Measurements from ENCODE around the gene RHOH.

DNA sequence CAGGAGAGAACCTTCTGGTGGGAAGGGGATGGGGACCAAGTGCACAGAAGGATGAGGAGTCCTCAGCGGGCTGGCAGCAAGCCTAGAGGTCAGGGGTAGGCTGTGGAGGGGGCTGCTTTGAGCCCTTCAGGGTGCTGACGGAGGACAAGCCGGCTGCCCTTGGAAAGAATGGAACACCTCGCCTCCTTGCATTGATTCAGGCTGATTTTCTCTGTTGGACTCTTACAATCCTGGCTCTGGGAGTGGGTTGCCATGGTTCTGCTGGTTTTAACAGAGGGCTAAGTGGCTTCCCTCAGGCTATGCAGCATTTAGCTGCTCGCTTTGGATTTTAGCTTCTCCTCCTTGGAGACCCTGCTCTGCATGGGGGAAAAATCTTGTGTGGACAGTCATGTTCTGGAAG is 88.9 kb downstream of the RHOH start:
- TF ChIP-seq GATA3 (IDR thresholded peaks at IDR 0.05; ENCODE audit: low read depth, low read length), result no peak
- no peak for TF ChIP-seq GATA2 (IDR thresholded peaks at IDR 0.05; ENCODE audit: low read depth, low read length)
